ENCODE measurements around the gene CLK3.

The CLK3 gene

GRCh38 chr15:74608786-74609185 is 6.8 kb upstream of the CLK3 start:
- in situ Hi-C loops (cut with HindIII; ENCODE audit: low sequenced_read_pairs) = no loop called here

GRCh38 chr15:74609938-74610301 is 5.7 kb upstream of the CLK3 start:
- DNase-seq (ENCODE audit: low read depth, low spot score) = no peak
- TF ChIP-seq CTCF (IDR thresholded peaks at IDR 0.05; ENCODE audit: low read depth, low read length) = no peak
- in situ Hi-C loops (cut with HindIII; ENCODE audit: low sequenced_read_pairs) = no loop called here
- no peak overlapping the region for H3K4me3 ChIP-seq (ENCODE audit: low read depth, low read length)

More at GRCh38 chr15:74608786-74609185, 6.8 kb upstream of the CLK3 start:
- no peak for TF ChIP-seq CTCF (IDR thresholded peaks at IDR 0.05; ENCODE audit: low read depth, low read length)
- no peak for DNase-seq (ENCODE audit: low read depth, low spot score)
- H3K4me3 ChIP-seq (ENCODE audit: low read depth, low read length) = no peak overlapping the region

- no peak for TF ChIP-seq CTCF (IDR thresholded peaks at IDR 0.05; ENCODE audit: low read depth, low read length)
- DNase-seq (ENCODE audit: low read depth, low spot score) = no peak
- in situ Hi-C loops (cut with HindIII; ENCODE audit: low sequenced_read_pairs) = no loop called here
- no peak overlapping the region for H3K4me3 ChIP-seq (ENCODE audit: low read depth, low read length)
These were observed 5.2 kb upstream of the CLK3 start for GRCh38 chr15:74610302-74610951.

GRCh38 chr15:74611341-74611740 is 4.3 kb upstream of the CLK3 start:
- no peak overlapping the region for H3K4me3 ChIP-seq (ENCODE audit: low read depth, low read length)
- in situ Hi-C loops (cut with HindIII; ENCODE audit: low sequenced_read_pairs) = no loop called here
- DNase-seq (ENCODE audit: low read depth, low spot score) = no peak
- TF ChIP-seq CTCF (IDR thresholded peaks at IDR 0.05; ENCODE audit: low read depth, low read length) = no peak

GRCh38 chr15:74611834-74612233 is 3.8 kb upstream of the CLK3 start:
- H3K4me3 ChIP-seq (ENCODE audit: low read depth, low read length) = no peak overlapping the region
- TF ChIP-seq CTCF (IDR thresholded peaks at IDR 0.05; ENCODE audit: low read depth, low read length) = no peak
- in situ Hi-C loops (cut with HindIII; ENCODE audit: low sequenced_read_pairs) = no loop called here
- DNase-seq (ENCODE audit: low read depth, low spot score) = no peak

- no peak for TF ChIP-seq CTCF (IDR thresholded peaks at IDR 0.05; ENCODE audit: low read depth, low read length)
- no peak for DNase-seq (ENCODE audit: low read depth, low spot score)
- in situ Hi-C loops (cut with HindIII; ENCODE audit: low sequenced_read_pairs) = no loop called here
- no peak overlapping the region for H3K4me3 ChIP-seq (ENCODE audit: low read depth, low read length)
These were observed 3.0 kb upstream of the CLK3 start for GRCh38 chr15:74612677-74613076.

Measured in astrocyte of the spinal cord (primary cell).